Uterus (tissue), 4 donors: Measurements from ENCODE around the gene CDKAL1. TPM values are rescaled to one million over a fixed set of nuclear protein-coding genes. Genes with fewer than 3 reads are reported as not detected.

Experiments used
- DNase-seq, 2 donors: peaks; one replicate each; pipeline ENCODE4 v3.0.0-alpha.2; 2019 to 2020
- H3K27ac ChIP-seq, 2 donors: fragments of 200-600 bp; sonication (generic); 1 replicate in 1 of 2; 2 replicates in 1 of 2; pipeline ENCODE4 v1.5.1; 2016 to 2018
- H3K27me3 ChIP-seq, 2 donors: fragments of 200-600 bp; sonication (generic); one replicate each; pipeline ENCODE4 v1.5.1; 2018 to 2019; ENCODE audit warnings: control low read depth in 1 of 2
- H3K36me3 ChIP-seq, 2 donors: fragments of 200-600 bp; sonication (generic); one replicate each; pipeline ENCODE4 v1.5.1; 2019; ENCODE audit warnings: control low read depth in 1 of 2
- H3K4me1 ChIP-seq, 2 donors: fragments of 200-600 bp; sonication (generic); one replicate each; pipeline ENCODE4 v1.5.1; 2018 to 2019; ENCODE audit warnings: control low read depth in 1 of 2
- H3K4me3 ChIP-seq, 2 donors: fragments of 200-600 bp; sonication (generic); 1 replicate in 1 of 2; 2 replicates in 1 of 2; pipeline ENCODE4 v1.5.1; 2018 to 2019; ENCODE audit warnings: mild to moderate bottlenecking in 1 of 2
- H3K9me3 ChIP-seq, 2 donors: fragments of 200-600 bp; sonication (generic); one replicate each; pipeline ENCODE4 v1.5.1; 2019; ENCODE audit warnings: control low read depth in 1 of 2
- CTCF ChIP-seq, 4 experiments: fragments of 200-600 bp in 2 of 4; fragments of 450-650 bp in 2 of 4; sonication (generic) in 2 of 4; IDR thresholded peaks; one replicate each; pipeline ENCODE4 v1.5.1; 2016 to 2019; ENCODE audit warnings: antibody characterized with exemption in 4 of 4, mild to moderate bottlenecking in 2 of 4, moderate library complexity in 1 of 4
- POLR2A ChIP-seq, 2 donors: fragments of 450-650 bp; IDR thresholded peaks; one replicate each; pipeline ENCODE4 v1.6.1; 2016; ENCODE audit warnings: antibody characterized with exemption in 2 of 2, mild to moderate bottlenecking in 1 of 2, moderate library complexity in 1 of 2
- intact Hi-C: fragments of 100-400 bp; cut with DNase I; formaldehyde crosslinking; loops from one replicate; pipeline ENCODE4 v1.15.1; 2023; ENCODE audit warnings: low total_unique reads
- total RNA-seq, 4 donors: library from RNA; depleted of rRNA in 3 of 4; stranded (reverse); fragments of >200 nt in 3 of 4; gene quantifications; one replicate each; pipeline versions ENCODE4 v1.1.0 to v1.2.4, GENCODE V29; 2014 to 2023
- donor health status: DM: yes; HTN: yes; CAD: no.

CDKAL1 gene
- total RNA-seq, 4 donors from 2014 or later: 5.0 to 51.7 (median 18.9) TPM

DNA sequence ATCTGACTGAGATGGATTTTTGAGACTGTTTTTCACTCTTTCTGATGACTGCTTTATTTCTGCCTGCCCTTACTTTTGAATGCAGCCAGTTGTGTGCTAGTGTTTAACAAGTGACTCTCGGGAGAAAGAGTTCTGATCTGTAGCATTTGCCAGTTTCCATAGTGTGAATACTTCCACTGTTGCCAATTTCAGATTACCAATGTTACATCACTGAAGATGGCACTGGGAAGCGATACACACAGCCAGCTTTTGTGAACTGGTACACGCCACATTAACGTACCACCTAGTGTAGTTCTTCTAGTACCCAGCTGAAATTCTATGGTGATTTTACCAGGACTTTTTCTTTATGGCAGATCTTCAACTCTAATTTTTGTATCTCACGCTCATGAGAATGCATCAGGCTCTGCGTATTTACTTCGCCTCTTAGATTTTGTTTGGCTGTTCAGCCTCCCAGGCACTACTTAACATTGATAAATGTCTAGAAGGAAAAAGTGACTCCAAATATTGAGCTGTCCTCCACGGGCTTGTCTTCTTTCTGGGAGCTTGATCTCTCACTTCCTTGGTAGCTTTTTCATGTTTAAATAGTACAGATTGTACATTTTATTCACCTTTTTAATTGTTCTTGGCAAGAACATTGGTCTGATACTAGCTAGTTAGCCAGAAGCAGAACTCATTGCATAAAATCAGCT is 537.7 kb downstream of the CDKAL1 start:
- H3K27ac ChIP-seq: no peak overlapping the region
- H3K4me3 ChIP-seq: no peak overlapping the region
- no peaks in the 10 kb centered on the region for H3K36me3 ChIP-seq
- no peak for DNase-seq
- no peak for TF ChIP-seq CTCF (IDR thresholded peaks at IDR 0.05)
- no peak for TF ChIP-seq POLR2A (IDR thresholded peaks at IDR 0.05)
- no peaks in the 10 kb centered on the region for H3K4me1 ChIP-seq
- no peaks in the 10 kb centered on the region for H3K27me3 ChIP-seq
- intact Hi-C loops: no loop called here
- H3K9me3 ChIP-seq: no peaks in the 10 kb centered on the region

- intact Hi-C loops: no loop called here
- no peaks in the 10 kb centered on the region for H3K4me1 ChIP-seq
- no peak overlapping the region for H3K4me3 ChIP-seq
- DNase-seq: no peak
- H3K27me3 ChIP-seq: no peaks in the 10 kb centered on the region
- no peak for TF ChIP-seq CTCF (IDR thresholded peaks at IDR 0.05)
- no peak for TF ChIP-seq POLR2A (IDR thresholded peaks at IDR 0.05)
- no peaks in the 10 kb centered on the region for H3K36me3 ChIP-seq
- H3K27ac ChIP-seq: no peak overlapping the region
- H3K9me3 ChIP-seq: no peaks in the 10 kb centered on the region
Observed at GRCh38 chr6:21073318-21073839, 539.1 kb downstream of the CDKAL1 start.

DNA sequence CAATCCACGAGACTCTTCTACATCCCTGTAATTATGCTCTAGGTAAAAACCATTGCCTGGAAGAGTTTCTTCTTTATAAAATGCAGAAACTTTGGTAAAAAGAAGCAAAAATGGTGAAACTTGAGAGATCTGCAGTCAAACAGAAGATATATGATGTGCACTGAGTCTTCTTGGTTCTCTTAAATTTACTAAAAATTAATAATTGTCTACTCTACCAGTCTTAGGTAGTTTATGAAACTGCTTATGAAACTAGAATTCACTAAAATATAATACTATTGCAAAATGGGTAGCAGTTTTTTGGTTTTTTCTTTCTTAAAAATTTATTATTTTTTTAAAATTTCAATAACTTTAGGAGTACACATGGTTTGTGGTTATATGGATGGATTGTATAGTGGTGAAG is 540.2 kb downstream of the CDKAL1 start:
- H3K4me1 ChIP-seq: no peaks in the 10 kb centered on the region
- no peak for TF ChIP-seq CTCF (IDR thresholded peaks at IDR 0.05)
- no peak for TF ChIP-seq POLR2A (IDR thresholded peaks at IDR 0.05)
- H3K27ac ChIP-seq: no peak overlapping the region
- intact Hi-C loops: no loop called here
- no peaks in the 10 kb centered on the region for H3K36me3 ChIP-seq
- H3K4me3 ChIP-seq: no peak overlapping the region
- no peak for DNase-seq
- no peaks in the 10 kb centered on the region for H3K9me3 ChIP-seq
- H3K27me3 ChIP-seq: no peaks in the 10 kb centered on the region

- TF ChIP-seq POLR2A (IDR thresholded peaks at IDR 0.05): no peak
- TF ChIP-seq CTCF (IDR thresholded peaks at IDR 0.05): no peak
- Histone ChIP-seq H3K27me3 (no peaks in the 10 kb centered on the region), H3K36me3 (no peaks in the 10 kb centered on the region), H3K4me1 (no peaks in the 10 kb centered on the region), H3K27ac (no peak overlapping the region), H3K4me3 (no peak overlapping the region), H3K9me3 (no peaks in the 10 kb centered on the region)
- no peak for DNase-seq
- intact Hi-C loops: no loop called here
Observed at GRCh38 chr6:21075986-21076385, 541.7 kb downstream of the CDKAL1 start.

GRCh38 chr6:21078497-21078896 is 544.2 kb downstream of the CDKAL1 start:
- no peak overlapping the region for H3K4me3 ChIP-seq
- H3K9me3 ChIP-seq: no peaks in the 10 kb centered on the region
- TF ChIP-seq CTCF (IDR thresholded peaks at IDR 0.05): no peak
- TF ChIP-seq POLR2A (IDR thresholded peaks at IDR 0.05): no peak
- no peak overlapping the region for H3K27ac ChIP-seq
- H3K36me3 ChIP-seq: no peaks in the 10 kb centered on the region
- no peaks in the 10 kb centered on the region for H3K27me3 ChIP-seq
- intact Hi-C loops: no loop called here
- DNase-seq: no peak
- H3K4me1 ChIP-seq: no peaks in the 10 kb centered on the region
